CD4-positive, alpha-beta T cell treated with Interleukin-17A for 4 hours (primary cell): ENCODE data around the gene REG3G.
"Not testable (repeated sequence)": the region's sequence is repeated elsewhere in the genome, so short reads cannot be mapped to it uniquely, and the experiment has no call there.

Experiments used
- DNase-seq: peaks from one replicate; pipeline ENCODE4 v3.0.0-alpha.2; 2020; ENCODE audit warnings: mixed read lengths

The REG3G gene

DNA sequence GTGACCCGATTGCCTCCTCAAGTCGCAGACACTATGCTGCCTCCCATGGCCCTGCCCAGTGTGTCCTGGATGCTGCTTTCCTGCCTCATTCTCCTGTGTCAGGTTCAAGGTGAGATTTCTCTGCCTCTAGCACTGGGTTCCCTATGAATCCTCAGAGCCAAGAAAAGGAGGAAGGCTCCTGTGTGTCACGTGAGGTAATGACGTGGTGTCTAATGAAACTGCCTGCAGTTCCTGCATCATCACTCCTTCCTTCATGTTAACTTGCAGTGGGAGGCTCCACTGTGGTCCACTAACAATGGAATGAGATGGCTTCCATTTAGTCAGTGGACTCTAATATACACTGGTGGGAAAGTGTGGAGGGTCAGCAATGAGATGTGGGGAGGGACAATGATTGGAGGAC, 559 bp downstream of the REG3G start:
- no peak for DNase-seq

GRCh38 chr2:79039944-79040343, 14.4 kb downstream of the REG3G start:
- no peak for DNase-seq

GRCh38 chr2:79041032-79041448, 15.5 kb downstream of the REG3G start:
- no peak for DNase-seq

DNA sequence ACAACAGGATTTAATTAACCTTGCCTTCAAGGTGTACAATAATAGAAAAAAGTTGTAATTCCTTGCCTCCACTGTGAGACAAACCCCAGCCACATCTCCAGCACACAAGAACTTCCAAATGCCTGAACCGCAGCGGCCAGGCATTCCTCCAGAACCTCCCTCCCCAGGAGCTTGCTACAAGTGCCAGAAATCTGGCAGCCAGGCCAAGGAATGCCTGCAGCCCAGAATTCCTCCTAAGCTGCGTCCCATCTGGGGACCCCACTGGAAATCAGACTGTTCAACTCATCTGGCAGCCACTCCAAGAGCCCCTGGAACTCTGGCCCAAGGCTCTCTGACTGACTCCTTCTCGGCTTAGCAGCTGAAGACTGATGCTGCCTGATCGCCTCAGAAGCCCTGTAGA, 28.0 kb downstream of the REG3G start:
- DNase-seq: not testable (repeated sequence)

GRCh38 chr2:79054769-79055168, 29.3 kb downstream of the REG3G start:
- DNase-seq: not testable (repeated sequence)

DNA sequence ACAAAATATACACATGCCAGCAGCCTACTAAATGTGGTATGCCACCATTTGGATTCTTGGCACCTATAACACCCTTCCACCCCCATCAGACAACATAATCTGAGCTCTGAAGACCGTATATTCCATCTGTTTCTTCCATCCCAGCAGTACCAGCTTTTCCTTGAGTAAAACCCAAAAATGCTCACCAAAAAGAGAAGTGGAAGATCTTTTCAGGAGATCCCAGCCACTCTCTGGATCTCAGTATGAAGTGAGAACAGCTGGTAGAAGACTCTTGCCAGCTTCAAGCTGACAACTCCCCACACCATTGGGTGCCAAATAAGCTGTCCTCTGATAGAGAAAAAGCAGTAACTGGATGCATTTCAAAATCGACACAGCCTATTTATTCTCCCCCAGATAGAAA, 39.7 kb downstream of the REG3G start:
- DNase-seq: no peak

- no peak for DNase-seq
Measured at GRCh38 chr2:79071078-79071477, 45.6 kb downstream of the REG3G start.
